ENCODE data around the gene GARIN5A. TPM values are rescaled to one million over a fixed set of nuclear protein-coding genes. Genes with fewer than 3 reads are reported as not detected.
"Not testable (repeated sequence)": the region's sequence is repeated elsewhere in the genome, so short reads cannot be mapped to it uniquely, and the experiment has no call there.

Gene GARIN5A
- polyA plus RNA-seq, 4 donors: 6.6 to 12.4 (median 9.5) TPM

DNA sequence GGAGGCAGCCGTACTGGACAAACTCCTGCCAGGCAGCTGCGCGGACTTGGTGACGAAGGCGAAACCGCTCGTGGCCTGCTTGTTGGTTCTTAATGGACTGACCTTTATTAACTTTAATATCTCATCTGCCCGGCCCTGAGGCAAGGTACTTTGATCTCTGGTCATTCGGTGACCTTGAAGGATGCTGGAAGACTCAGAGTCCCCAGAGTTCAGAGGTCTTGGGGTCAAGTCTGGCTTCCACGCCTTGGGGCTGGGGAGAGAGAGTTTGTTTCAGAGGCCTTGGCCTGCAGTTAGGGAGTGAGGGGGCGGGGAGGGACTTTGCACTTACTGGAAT lies 10.0 kb downstream of the GARIN5A start:
- no peak for DNase-seq (ENCODE audit: low read depth in 4 of 4, low spot score in 2 of 4)

DNA sequence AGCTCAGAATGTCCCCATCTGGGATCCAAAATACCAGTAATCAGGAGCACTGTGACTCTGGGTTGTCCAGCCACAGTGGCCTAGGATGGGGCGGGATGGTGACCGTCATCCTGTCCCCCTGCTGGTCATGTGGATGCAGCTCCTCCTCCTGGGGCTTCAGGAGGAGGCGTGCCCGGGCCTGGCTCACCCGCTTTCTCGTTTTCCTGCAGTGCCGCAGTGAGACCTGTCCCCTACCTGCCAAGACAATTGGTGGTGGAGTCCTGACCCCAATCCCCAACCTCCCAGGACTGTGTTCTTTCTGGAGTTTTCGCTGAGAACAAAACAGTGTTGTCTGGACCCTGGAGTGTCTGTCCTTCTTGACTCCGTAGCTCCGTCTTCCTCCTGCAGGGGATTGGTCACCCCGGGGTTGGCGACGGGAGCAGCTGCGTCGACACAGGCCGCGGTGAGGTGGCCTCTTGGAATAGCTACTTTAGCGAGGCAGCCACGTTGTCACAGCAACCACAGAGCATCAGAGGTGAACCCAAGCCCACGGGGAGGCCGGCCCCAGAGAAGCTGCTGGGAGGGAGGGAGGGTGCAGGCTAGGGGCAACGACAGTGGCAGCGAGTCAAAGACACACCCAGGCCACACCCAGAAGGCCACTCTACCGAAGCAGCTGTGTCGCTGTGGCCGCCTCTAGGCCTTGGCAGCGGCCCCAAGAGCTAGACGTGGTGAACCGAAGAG lies 10.5 kb downstream of the GARIN5A start:
- no peak for DNase-seq (ENCODE audit: low read depth in 4 of 4, low spot score in 2 of 4)

DNA sequence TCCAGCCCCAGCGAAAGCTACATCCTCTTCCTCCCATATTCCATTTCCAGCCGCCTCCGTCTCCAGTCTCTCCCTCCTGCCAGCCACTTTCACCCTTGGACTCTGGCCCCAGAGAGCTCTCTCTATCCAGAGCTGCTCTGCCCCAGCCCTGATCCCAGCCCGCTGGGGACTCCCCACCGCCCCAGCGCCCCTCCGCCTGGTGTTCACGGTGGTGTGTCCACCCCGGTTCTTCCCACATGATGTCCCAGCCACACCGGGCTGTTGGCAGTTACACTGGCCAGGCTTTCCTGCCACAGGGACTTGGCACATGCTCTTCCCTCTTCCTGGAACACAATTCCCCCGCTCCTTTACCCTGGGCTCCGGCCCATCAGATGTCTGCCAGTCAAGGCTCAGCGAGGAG lies 11.6 kb downstream of the GARIN5A start:
- no peak for DNase-seq (ENCODE audit: low read depth in 4 of 4, low spot score in 2 of 4)

DNA sequence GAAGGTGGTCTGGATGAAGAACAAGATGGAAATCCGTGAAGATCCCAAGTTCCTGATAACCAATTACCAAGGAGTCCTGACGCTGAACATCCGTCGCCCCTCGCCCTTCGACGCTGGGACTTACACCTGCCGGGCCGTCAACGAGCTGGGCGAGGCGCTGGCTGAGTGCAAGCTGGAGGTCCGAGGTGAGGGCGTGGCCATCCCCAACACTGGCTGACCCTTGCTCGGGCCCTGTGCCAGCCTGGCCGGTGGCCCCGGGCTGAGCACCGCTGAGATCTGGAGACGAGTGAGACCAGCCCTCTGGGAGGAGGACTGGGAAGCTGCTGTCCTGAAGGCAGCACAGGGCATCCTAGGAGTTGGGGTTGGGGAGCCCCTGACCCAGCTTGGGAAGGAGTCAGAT lies 12.3 kb downstream of the GARIN5A start:
- no peak for DNase-seq (ENCODE audit: low read depth in 4 of 4, low spot score in 2 of 4)

DNA sequence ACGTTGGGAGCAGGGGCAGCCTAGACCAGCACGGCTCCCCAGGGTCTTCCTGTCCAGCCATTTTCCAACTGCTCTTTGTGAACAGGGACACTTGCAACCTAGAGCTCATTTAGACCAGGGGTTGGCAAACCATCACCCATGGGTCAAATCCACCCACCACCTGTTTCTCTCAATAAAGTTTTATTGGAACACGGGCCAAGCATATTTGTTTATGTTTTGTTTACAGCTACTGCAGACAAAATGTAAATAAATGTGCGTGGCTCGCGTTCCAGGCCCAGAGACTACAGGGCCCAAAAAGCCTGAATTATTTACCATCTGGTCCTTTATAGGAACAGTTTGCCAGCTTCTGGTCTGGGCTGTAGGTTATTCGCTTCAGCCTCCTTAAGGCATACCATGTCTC lies 13.7 kb downstream of the GARIN5A start:
- DNase-seq (ENCODE audit: low read depth in 4 of 4, low spot score in 2 of 4): no peak

DNA sequence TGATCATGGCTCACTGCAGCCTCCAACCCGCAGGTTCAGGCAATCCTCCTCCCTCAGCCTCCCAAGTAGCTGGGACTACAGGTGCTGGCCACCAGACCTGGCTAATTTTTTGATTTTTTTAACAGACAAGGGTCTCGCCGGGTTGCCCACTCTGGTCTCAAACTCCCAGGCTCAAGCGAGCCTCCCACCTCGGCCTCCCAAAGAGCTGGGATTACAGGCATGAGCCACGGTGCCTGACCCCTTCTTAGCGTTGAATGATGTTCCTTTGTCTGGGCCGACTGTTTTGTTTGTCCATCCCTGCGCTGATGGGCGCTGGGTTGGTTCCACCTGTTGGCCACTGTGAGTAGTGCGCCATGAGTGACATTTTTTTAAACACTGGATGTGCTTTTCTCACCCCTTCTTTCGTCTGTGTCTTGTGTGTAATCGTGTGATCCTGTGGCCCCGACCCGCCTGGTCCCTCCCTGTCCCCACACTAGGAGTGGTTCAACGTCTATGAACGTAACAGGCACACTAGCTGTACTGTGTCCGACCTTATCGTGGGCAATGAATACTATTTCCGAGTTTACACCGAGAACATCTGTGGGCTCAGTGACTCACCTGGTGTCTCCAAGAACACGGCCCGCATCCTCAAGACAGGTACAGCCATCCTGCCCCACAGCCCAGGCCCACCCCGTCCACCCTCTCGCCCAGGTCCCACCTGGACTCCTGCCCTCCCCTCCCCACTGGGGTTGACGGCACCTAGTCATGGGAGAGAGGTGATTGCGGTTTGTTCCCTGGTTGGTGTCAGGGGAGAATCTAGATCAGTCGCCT lies 15.4 kb downstream of the GARIN5A start:
- peak in 1 of 4 donors; percentile 40 for DNase-seq (ENCODE audit: low read depth in 4 of 4, low spot score in 2 of 4)

DNA sequence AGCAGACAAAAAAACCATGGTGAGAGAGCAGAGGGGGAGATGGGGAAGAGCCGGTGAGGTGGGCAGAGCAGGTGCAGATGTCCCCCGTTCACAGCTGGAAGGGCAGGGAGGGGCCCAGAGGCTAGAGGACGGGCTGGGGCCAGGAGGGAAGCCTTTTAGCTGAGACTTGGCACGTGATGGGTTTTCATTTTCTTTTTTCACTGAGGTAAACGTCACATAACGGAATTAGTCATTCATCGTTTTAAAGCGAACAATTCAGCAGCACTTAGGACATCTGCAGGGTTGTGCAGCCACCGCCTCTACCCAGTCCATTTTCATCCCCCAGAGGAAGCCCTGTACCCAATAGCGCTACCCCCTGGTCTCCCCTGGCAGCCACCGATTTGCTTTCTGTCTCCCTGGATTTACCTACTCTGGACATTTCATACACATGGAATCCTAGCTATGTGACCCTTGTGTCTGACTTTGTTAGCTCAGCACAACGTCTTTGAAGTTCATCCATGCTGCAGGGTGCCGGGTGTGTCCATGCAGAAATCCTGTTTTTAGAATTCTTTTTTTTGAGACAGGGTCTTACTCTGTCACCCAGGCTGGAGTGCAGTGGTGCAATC lies 16.4 kb downstream of the GARIN5A start:
- DNase-seq (ENCODE audit: low read depth in 4 of 4, low spot score in 2 of 4): peak in 1 of 4 donors; percentile 10

DNA sequence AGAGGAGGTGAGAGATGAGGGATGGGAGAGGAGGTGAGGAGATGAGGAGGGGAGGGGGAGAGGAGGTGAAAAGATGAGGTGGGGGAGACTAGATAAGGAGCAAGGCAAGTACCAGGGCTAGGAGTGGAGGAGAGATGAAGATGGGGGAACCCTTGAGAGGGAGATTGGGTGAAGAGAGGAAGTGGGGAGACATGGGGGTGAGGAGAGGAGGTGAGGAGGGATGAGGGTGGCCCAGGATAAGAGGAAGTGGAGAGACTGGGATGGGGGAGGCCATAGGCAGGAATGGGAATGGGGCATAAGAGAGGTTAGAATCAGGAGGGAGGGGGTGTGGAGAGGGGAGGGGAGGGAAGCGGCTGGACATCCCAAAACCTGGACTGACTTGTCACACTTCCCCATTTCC lies 17.0 kb downstream of the GARIN5A start:
- DNase-seq (ENCODE audit: low read depth in 4 of 4, low spot score in 2 of 4): no peak

DNA sequence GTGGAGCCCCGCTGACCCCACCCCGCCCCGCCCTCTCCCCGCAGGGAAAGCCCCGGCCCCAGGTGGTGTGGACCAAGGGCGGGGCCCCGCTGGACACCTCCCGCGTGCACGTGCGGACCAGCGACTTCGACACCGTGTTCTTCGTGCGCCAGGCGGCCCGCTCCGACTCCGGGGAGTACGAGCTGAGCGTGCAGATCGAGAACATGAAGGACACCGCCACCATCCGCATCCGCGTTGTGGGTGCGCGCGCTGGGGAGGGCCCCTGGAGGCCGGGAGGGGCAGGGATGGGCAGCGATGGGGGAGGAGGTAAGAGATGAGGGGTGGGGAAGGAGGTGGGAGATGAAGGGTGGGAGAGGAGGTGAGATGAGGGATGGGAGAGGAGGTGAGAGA lies 17.6 kb downstream of the GARIN5A start:
- no peak for DNase-seq (ENCODE audit: low read depth in 4 of 4, low spot score in 2 of 4)

DNA sequence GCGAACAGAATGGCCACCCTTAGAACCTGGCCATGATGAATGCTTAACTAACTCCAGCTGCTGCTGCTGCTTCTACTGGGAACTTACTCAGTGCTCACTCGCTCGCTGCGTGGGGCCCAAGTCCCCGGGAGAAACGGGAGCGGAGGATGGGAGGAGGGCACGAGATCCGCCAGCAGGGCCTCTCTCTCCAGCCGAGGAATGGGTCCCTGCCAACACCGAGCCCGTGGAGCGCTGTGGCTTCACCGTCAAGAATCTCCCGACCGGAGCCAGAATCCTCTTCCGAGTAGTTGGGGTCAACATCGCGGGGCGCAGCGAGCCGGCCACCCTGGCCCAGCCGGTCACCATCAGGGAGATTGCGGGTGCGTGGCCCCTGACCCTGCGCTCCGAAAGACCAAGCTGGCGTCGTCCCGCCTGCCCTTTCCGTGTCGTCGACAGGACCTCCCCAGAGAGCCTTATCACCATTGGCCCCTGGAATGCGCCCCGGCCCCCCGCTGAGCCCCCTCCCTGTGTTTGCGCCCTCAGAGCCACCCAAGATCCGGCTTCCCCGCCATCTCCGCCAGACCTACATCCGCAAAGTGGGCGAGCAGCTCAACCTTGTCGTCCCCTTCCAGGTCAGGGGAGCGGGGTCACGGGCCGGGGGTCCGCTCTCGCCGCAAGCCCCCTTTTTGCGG lies 18.1 kb downstream of the GARIN5A start:
- DNase-seq (ENCODE audit: low read depth in 4 of 4, low spot score in 2 of 4): peak in 1 of 4 donors; percentile 10

DNA sequence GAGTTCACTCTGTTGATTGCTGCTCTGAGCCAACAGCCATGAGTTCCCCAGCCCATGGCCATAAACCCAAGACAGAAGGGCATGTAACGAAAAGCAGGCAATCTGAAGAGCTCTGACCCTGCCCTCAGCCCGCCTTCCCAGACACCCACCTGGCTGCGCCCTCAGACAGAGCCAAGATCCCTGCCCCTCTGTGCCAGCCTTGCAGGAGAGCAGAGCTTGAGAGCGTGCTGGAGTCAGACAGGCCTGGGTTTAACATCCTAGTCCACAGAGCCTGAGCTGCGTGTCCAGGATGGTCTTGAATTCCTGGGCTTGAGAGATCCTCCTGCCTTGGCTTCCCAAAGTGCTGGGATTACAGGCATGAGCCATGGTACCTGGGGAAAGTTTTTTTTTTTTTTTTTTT lies 19.3 kb downstream of the GARIN5A start:
- no peak for DNase-seq (ENCODE audit: low read depth in 4 of 4, low spot score in 2 of 4)

DNA sequence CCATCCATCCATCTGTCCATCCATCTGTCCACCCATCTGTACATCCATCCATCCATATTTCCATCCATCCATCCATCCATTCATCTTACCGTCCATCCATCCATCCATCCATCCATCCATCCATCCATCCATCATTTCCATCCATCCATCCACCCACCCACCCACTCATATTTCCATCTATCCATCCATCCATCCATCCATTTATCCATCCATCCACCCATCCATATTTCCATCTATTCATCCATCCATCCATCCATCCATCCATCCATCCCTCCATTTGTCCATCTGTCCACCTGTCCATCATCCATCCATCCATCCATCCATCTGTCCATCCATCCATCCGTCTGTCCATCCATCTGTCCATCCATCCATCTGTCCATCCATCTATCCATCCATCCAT lies 20.7 kb downstream of the GARIN5A start:
- no peak for DNase-seq (ENCODE audit: low read depth in 4 of 4, low spot score in 2 of 4)

DNA sequence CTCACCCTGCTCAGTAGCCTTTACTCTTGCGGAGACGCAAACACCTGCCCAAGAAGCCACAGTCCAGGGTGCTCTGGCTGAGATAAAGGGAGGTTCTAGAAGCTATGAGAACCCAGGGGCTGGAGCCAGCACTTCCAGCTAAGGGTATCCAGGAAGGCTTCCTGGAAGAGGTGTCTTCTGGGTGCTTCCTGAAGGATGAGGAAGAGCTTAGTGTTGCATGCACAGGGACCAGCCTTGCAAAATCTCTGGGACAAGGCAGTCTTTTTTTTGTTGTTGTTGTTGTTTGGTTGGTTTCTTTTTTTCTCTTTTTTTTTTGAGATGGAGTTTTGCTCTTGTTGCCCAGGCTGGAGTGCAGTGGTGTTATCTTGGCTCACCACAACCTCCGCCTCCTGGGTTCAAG lies 23.4 kb downstream of the GARIN5A start:
- no peak for DNase-seq (ENCODE audit: low read depth in 4 of 4, low spot score in 2 of 4)

DNA sequence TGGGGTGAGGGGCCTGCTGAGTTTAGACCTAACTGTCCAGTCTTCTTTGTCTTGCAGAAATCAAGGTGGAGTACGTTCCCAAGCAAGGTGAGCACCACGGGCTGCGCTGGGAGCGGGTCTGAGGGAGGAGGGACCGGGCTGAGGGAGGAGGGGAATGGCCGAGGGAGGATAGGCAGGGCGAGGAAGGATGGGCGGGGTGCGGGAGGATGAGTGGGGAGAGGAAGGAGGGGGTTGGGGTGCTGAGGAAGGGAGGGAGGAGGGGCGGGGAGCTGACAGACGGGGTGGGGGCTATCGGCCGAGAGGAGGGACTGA lies 25.5 kb downstream of the GARIN5A start:
- DNase-seq (ENCODE audit: low read depth in 4 of 4, low spot score in 2 of 4): no peak

DNA sequence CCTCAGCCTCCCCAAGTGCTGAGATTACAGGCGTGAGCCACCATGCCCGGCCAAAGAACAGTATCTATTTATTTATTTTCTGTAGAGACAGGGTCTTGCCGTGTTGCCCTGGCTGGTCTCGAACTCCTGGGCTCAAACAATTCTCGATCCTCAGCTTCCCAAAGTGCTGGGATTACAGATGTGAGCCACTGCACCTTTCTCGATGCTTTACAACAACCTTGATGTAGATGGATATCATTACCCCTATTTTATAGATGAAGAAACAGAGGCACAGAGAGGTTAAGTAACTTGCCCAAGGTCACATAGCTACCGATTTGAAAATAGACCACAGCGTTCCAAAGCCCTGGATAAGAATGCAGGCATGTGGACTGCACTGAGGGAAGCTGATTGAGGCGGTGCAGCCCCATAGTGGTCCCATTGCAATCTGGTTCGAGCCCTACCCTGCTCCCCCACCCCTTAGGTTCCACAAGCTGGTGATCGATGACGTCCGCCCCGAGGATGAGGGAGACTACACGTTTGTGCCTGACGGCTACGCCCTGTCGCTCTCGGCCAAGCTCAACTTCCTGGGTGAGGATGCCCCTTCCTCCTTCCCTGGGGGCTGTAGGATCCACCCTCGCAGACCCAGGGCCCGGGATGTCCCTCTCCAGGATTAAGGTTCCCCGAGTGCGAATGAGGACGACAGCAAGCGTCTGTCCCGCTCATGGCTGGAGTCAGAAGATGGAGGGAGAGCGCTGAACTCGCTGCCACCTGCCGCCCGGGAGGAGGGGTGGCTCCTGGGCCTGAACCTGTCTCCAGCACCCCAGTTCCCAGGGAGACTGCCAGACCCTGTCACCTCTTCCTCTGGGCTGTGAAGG lies 26.1 kb downstream of the GARIN5A start:
- no peak for DNase-seq (ENCODE audit: low read depth in 4 of 4, low spot score in 2 of 4)

DNA sequence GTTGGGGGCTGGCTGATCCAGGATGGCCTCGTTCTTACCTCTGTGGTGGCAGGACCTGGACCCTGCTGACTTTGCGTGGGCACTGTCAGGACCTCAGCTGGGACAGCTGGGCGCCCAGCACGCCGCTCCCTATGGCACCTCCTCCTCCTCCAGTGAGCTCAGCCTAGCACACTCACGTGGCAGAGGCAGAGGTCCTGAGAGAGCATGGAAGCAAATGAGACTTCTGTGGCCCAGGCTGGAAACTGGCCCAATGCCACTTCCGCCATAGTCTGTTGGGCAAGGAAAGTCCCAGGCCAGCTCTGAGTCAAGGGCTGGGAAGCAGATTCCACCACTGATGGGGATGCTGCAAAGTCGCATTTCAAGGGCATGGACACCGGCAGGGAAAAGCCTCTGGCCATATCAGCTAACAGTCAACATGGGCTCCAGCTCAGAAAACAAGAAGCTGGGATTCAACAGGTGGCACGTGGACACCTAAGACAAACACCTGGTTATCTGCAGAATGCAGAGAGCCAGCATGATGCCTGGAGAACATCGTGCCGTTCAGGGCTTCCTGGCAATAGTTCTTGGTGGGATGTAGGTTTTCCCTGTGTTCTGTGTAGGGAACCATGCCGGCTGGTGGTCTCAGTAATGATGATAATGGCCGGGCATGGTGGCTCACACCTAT lies 27.3 kb downstream of the GARIN5A start:
- DNase-seq (ENCODE audit: low read depth in 4 of 4, low spot score in 2 of 4): no peak

DNA sequence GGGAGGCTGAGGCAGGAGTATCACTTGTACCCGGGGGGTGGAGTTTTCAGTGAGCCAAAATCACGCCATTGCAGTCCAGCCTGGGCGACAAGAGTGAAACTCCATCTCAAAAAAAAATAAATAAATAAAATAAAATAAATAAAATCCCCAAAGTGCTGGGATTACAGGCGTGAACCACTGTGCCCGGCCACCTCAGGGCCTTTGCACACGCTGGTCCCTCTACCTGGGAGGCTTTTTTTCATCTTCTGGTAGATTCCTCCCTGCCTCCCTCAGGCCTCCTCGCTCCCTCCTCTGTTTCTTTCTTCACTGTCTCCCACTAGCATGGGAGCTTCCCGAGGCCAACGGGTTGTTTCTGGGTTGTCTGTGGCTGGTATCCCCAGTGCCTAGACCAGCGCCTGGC lies 28.9 kb downstream of the GARIN5A start:
- DNase-seq (ENCODE audit: low read depth in 4 of 4, low spot score in 2 of 4): no peak

DNA sequence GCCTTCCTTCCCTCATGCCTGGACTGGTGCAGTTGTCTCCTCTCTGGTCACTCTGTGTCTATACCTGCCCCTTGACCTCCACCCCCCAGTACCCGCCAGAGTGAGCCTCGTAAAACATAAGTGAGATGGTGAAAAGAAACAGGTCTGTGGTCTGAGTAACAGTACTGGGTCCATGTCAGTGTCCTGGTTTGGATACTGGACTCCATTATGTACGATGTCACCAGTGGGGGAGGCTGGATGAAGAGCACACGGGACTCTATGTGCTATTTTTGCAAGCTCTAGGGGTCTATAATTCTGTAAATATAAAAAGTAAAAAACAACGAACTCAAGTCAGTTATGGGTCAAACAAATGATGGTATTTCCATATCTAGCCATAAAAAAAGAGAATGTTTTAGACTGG lies 29.6 kb downstream of the GARIN5A start:
- DNase-seq (ENCODE audit: low read depth in 4 of 4, low spot score in 2 of 4): no peak

DNA sequence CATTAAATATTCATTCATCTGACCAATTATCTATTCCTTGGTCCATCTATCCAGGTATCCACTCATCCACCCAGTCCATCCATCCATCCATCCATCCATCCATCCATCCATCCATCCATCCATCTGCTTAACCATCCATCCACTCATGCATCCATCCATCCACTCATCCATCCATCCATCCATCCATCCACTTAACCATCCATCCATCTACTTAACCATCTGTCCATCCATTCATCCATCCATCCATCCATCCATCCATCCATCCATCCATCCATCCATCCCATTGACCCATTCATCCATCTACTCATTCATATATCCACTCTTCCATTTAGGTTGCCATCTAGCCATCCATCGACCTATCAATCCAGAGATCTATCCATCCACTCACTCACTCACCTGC lies 32.6 kb downstream of the GARIN5A start:
- DNase-seq (ENCODE audit: low read depth in 4 of 4, low spot score in 2 of 4): no peak

DNA sequence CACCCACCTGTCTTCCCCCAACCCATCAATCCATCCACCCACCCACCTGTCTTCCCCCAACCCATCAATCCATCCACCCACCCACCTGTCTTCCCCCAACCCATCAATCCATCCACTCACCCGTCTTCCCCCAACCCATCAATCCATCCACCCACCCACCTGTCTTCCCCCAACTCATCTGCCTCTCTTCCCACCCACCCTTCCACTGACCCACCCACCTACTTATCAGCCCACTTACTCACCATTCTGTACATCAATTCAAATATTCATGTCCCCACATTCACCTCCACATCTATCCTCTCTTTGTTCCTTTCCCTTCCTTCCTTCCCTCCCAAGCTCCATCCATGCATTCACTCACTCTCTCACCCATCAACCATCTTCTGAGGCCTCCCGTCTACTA lies 37.5 kb downstream of the GARIN5A start:
- DNase-seq (ENCODE audit: low read depth in 4 of 4, low spot score in 2 of 4): not testable (repeated sequence)
